Mucosa of gallbladder (tissue), 1 donor: Measurements from ENCODE around the gene TRAPPC11. TPM values are rescaled to one million over a fixed set of nuclear protein-coding genes. Genes with fewer than 3 reads are reported as not detected.
"Not testable (repeated sequence)": the region's sequence is repeated elsewhere in the genome, so short reads cannot be mapped to it uniquely, and the experiment has no call there.

Experiments used
- DNase-seq: peaks from one replicate; pipeline ENCODE4 v3.0.0-alpha.2; 2020; ENCODE audit warnings: low spot score
- total RNA-seq: library from RNA; stranded (reverse); gene quantifications from one replicate; pipeline ENCODE4 v1.2.1, GENCODE V29; 2021
- donor health status: DM: no; HTN: no; CAD: no.

The TRAPPC11 gene
- total RNA-seq, 1 donor from 2014 or later = 33.8 TPM

- peak; percentile 77 for DNase-seq
These were observed 62.4 kb downstream of the TRAPPC11 start for GRCh38 chr4:183721207-183722081.

GRCh38 chr4:183722731-183723560, 63.9 kb downstream of the TRAPPC11 start:
- DNase-seq = peak; percentile 66

GRCh38 chr4:183723561-183724228, 64.6 kb downstream of the TRAPPC11 start:
- DNase-seq = no peak

GRCh38 chr4:183725585-183725984, 66.5 kb downstream of the TRAPPC11 start:
- DNase-seq = not testable (repeated sequence)

GRCh38 chr4:183727482-183727881, 68.4 kb downstream of the TRAPPC11 start:
- DNase-seq = no peak

GRCh38 chr4:183728223-183729068, 69.4 kb downstream of the TRAPPC11 start:
- DNase-seq = no peak

- DNase-seq = no peak
These were observed 69.9 kb downstream of the TRAPPC11 start for GRCh38 chr4:183729069-183729406.

- no peak for DNase-seq
These were observed 70.6 kb downstream of the TRAPPC11 start for GRCh38 chr4:183729430-183730328.

- DNase-seq = no peak
These were observed 73.2 kb downstream of the TRAPPC11 start for GRCh38 chr4:183732296-183732695.

- no peak for DNase-seq
These were observed 74.1 kb downstream of the TRAPPC11 start for GRCh38 chr4:183733181-183733580.

- no peak for DNase-seq
These were observed 79.1 kb downstream of the TRAPPC11 start for GRCh38 chr4:183738081-183738673.

- no peak for DNase-seq
These were observed 79.9 kb downstream of the TRAPPC11 start for GRCh38 chr4:183738961-183739360.

GRCh38 chr4:183746305-183747229, 87.5 kb downstream of the TRAPPC11 start:
- DNase-seq = no peak

- no peak for DNase-seq
These were observed 88.3 kb downstream of the TRAPPC11 start for GRCh38 chr4:183747380-183747779.

- DNase-seq = no peak
These were observed 89.0 kb downstream of the TRAPPC11 start for GRCh38 chr4:183747931-183748670.

- no peak for DNase-seq
These were observed 92.0 kb downstream of the TRAPPC11 start for GRCh38 chr4:183751106-183751505.

GRCh38 chr4:183755596-183755995, 96.5 kb downstream of the TRAPPC11 start:
- DNase-seq = no peak

- DNase-seq = no peak
These were observed 98.0 kb downstream of the TRAPPC11 start for GRCh38 chr4:183757060-183757459.
